Nephron progenitor cell (in vitro differentiated cells): ENCODE results near the gene ABTB2.
A peak's percentile ranks its signal among the peaks of the same experiment; 100 is the strongest.

Source experiments
- DNase-seq: peaks from one replicate; pipeline ENCODE4 v3.0.0; 2021
- H3K27ac Mint-ChIP-seq: 2 replicates; pipeline ENCODE4 v1.8.0; 2021; ENCODE audit warnings: mild to moderate bottlenecking, moderate library complexity, mixed read lengths
- H3K27me3 Mint-ChIP-seq: 2 replicates; pipeline ENCODE4 v1.8.0; 2021; ENCODE audit warnings: mild to moderate bottlenecking, low read depth, mixed read lengths; ENCODE audit not compliant: poor library complexity
- H3K36me3 Mint-ChIP-seq: 2 replicates; pipeline ENCODE4 v1.8.0; 2021; ENCODE audit warnings: low read depth, mixed read lengths
- H3K4me1 Mint-ChIP-seq: 2 replicates; pipeline ENCODE4 v1.8.0; 2021; ENCODE audit warnings: mixed read lengths
- H3K4me3 Mint-ChIP-seq: 2 replicates; pipeline ENCODE4 v1.8.0; 2021; ENCODE audit warnings: mild to moderate bottlenecking, moderate library complexity, mixed read lengths
- H3K9me3 Mint-ChIP-seq: 2 replicates; pipeline ENCODE4 v1.8.0; 2021; ENCODE audit warnings: mild to moderate bottlenecking, moderate library complexity, mixed read lengths
- TF ChIP-seq, protein P1 (sequence below): fragments of 200-600 bp; sonication (generic); IDR thresholded peaks from 2 replicates; pipeline ENCODE4 v1.5.0; 2021; ENCODE audit warnings: antibody characterized with exemption

ABTB2 gene

DNA sequence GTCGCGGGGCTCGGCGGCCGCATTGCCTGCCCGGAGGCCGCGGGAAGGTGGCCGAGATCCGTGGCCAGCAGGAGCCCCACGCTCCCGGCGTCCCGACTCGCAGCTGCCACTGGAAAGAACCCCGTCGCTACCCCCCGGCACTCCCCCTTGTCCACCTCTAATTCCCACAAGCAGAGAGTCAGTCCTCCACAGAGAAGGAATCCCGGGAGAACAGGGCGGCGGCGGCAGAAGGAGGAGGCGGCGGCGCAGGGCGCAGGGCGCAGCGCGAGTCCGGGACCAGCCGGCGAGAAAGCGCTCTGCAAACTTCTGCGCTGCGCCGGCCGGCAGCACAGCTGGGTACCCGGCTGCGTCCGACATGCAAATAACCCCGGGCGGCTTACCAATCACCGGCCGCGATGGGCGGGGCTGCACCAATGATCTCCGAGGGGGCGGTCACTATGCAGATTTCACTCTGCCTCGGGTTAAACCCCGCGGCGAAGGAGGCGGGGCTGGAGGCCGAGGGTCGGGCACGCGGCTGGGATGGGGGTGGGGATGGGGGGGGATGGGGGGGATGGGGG, at the start of gene ABTB2:
TSS of gene ABTB2 (minus strand) at position 310 of the 557 bp plus-strand sequence.
- H3K4me3 Mint-ChIP-seq, result peak within 1 kb of the TSS; percentile 82
- H3K27me3 Mint-ChIP-seq, result peaks cover 87% of the 10 kb centered on the region
- no peak within 1 kb of the TSS for H3K27ac Mint-ChIP-seq
- no peaks in the 10 kb centered on the region for H3K9me3 Mint-ChIP-seq
- TF ChIP-seq, protein P1, sequence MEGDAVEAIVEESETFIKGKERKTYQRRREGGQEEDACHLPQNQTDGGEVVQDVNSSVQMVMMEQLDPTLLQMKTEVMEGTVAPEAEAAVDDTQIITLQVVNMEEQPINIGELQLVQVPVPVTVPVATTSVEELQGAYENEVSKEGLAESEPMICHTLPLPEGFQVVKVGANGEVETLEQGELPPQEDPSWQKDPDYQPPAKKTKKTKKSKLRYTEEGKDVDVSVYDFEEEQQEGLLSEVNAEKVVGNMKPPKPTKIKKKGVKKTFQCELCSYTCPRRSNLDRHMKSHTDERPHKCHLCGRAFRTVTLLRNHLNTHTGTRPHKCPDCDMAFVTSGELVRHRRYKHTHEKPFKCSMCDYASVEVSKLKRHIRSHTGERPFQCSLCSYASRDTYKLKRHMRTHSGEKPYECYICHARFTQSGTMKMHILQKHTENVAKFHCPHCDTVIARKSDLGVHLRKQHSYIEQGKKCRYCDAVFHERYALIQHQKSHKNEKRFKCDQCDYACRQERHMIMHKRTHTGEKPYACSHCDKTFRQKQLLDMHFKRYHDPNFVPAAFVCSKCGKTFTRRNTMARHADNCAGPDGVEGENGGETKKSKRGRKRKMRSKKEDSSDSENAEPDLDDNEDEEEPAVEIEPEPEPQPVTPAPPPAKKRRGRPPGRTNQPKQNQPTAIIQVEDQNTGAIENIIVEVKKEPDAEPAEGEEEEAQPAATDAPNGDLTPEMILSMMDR, result no peak
- peak; percentile 99 for DNase-seq
- no peaks in the 10 kb centered on the region for H3K36me3 Mint-ChIP-seq
- peaks cover 30% of the 10 kb centered on the region for H3K4me1 Mint-ChIP-seq

DNA sequence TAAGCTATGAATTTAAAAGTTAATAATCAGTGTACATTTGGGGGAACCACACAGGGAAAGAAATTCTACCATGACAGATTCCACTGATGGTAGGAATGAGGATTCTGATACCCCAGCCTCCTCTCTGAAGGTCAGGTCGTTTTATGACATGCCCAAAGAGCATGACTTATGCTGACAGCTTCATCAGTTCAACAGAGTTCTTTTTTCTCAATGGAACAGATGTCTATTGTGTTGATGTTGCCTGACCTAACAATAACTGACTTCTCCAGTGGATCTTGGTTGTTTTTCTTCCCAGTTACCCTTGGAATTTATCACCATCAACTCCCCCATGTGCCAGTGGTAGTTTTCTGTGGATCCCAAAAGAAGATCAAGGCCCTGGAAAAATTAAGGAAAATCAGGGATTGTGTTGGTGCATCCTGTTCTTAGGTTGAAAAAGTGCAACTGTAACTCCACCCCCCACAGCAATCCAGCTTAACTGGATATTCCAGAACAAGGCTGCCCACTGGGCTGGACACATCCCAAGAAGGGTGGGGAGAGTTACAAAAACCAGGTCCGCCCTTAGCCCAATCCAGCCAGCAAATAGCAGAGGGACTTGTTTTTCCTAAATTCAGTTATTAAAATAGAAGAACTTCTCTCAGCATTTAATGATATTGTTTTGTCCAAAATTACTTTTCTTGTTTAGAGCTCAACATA, 49.5 kb upstream of the ABTB2 start:
- TF ChIP-seq, protein P1, result no peak
- no peaks in the 10 kb centered on the region for H3K36me3 Mint-ChIP-seq
- no peak overlapping the region for H3K27ac Mint-ChIP-seq
- no peak for DNase-seq
- H3K9me3 Mint-ChIP-seq, result peaks cover 9% of the 10 kb centered on the region
- H3K4me3 Mint-ChIP-seq, result no peak overlapping the region
- peaks cover 19% of the 10 kb centered on the region for H3K27me3 Mint-ChIP-seq
- H3K4me1 Mint-ChIP-seq, result peaks cover 7% of the 10 kb centered on the region

DNA sequence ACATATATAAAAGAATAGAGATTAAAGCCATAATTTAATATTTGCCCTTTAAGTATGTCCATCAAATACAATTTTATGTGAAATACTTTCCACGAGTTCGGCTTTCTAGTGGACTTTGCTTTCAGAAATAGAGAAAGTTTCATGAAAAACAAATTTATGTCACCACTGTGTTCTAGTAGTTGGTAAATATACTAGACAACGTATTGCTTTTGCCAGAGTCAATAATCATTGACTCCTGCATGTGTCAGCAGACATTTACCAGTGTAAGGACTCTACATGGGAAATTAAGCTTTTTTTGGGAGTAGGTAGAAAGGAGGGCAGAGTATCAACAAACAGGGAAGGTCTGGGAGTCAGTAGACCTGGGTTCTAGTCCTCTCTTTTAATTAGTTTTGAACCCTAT, 48.6 kb upstream of the ABTB2 start:
- no peak for DNase-seq
- Mint-ChIP-seq H3K36me3 (no peaks in the 10 kb centered on the region), H3K4me3 (no peak overlapping the region), H3K27me3 (peaks cover 19% of the 10 kb centered on the region), H3K9me3 (peaks cover 4% of the 10 kb centered on the region), H3K27ac (no peak overlapping the region), H3K4me1 (peaks cover 7% of the 10 kb centered on the region)
- TF ChIP-seq, protein P1, result no peak

DNA sequence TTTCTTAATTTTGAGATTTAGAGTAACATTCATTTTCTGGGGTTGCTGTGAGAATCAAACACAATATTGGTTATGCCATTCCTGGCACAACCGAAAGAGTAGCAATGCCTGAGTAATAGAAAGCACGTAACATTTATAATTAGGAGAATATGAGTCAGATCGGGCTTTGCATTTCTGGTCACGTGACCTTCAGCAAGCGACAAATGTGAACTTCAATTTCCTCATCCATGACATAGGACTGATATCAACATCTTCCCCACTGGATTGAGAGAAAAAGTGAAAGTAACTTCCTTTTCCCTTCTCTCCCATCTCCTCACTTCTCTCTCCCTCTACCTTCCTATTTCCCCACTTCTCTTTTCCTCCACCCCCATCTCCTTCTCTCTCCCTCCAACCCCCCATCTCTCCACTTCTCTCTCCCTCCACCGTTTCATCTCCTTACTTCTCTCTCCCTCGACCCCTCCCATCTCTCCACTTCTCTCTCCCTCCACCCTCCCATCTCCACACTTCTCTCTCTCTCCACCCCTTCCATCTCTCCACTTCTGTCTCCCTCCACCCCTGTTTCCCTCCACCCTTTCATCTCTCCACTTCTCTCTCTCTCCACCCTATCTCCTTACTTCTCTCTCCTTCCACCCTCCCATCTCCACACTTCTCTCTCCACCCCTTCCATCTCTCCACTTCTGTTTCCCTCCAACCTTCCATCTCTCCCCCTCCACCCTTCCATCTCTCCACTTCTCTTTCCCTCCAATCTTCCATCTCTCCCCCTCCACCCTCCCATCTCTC, 47.5 kb upstream of the ABTB2 start:
- Mint-ChIP-seq H3K4me1 (peaks cover 7% of the 10 kb centered on the region), H3K27me3 (peaks cover 19% of the 10 kb centered on the region), H3K36me3 (no peaks in the 10 kb centered on the region), H3K4me3 (no peak overlapping the region), H3K9me3 (peaks cover 6% of the 10 kb centered on the region), H3K27ac (no peak overlapping the region)
- TF ChIP-seq, protein P1, result no peak
- DNase-seq, result no peak

DNA sequence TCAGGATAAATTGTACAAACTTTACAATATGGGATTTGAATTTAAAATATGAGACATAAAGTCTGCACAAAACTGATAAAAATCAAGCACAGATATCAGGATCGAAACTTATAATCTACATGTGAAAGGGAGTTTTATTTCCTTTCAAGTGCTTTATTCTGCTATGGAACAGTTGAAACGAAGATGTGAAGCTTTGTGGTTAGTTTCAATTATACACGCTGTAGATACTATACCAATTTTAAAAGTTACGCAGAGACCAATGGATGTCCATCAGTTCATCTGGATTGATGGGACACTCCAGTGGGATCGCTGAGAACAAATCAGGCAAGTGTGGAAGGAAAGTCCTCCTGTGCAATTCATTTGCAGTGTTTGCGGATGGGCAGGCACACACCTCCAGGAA, 46.5 kb upstream of the ABTB2 start:
- H3K27me3 Mint-ChIP-seq, result peaks cover 18% of the 10 kb centered on the region
- DNase-seq, result no peak
- peaks cover 7% of the 10 kb centered on the region for H3K4me1 Mint-ChIP-seq
- H3K36me3 Mint-ChIP-seq, result no peaks in the 10 kb centered on the region
- H3K9me3 Mint-ChIP-seq, result peaks cover 13% of the 10 kb centered on the region
- TF ChIP-seq, protein P1, result no peak
- no peak overlapping the region for H3K27ac Mint-ChIP-seq
- no peak overlapping the region for H3K4me3 Mint-ChIP-seq
